WTC11 (cell line): ENCODE measurements around the gene PLEKHH1.

Experiments
- ATF2 ChIP-seq: sonication (generic); formaldehyde crosslinking; IDR thresholded peaks from 2 replicates; pipeline ENCODE4 v1.8.1; 2022; ENCODE audit warnings: low read depth, missing genetic modification reagents, borderline replicate concordance
- CREB1 ChIP-seq: sonication (generic); formaldehyde crosslinking; IDR thresholded peaks from 2 replicates; pipeline ENCODE4 v1.8.0; 2023; ENCODE audit warnings: mild to moderate bottlenecking, missing genetic modification reagents
- CTCF ChIP-seq: fragments of 200-600 bp; IDR thresholded peaks from 2 replicates; pipeline ENCODE4 v1.8.0; 2022; ENCODE audit warnings: antibody characterized with exemption
- FOXJ3 ChIP-seq: sonication (generic); formaldehyde crosslinking; IDR thresholded peaks from 2 replicates; pipeline ENCODE4 v1.9.0; 2021; ENCODE audit warnings: missing genetic modification reagents, mild to moderate bottlenecking, borderline replicate concordance
- HMGA2 ChIP-seq: fragments of 250-450 bp; sonication (Bioruptor Pico); IDR thresholded peaks from 2 replicates; pipeline ENCODE4 v1.4.0; 2021; ENCODE audit warnings: mild to moderate bottlenecking, moderate library complexity
- IRF1 ChIP-seq: sonication (generic); formaldehyde crosslinking; IDR thresholded peaks from 2 replicates; pipeline ENCODE4 v1.8.0; 2023; ENCODE audit warnings: missing genetic modification reagents
- IRF2 ChIP-seq: sonication (generic); formaldehyde crosslinking; IDR thresholded peaks from 2 replicates; pipeline ENCODE4 v1.8.0; 2022; ENCODE audit warnings: low read depth, missing genetic modification reagents, borderline replicate concordance
- KAT7 ChIP-seq: sonication (generic); formaldehyde crosslinking; IDR thresholded peaks from 2 replicates; pipeline ENCODE4 v1.8.1; 2023; ENCODE audit warnings: missing genetic modification reagents, mild to moderate bottlenecking, borderline replicate concordance
- MAX ChIP-seq: sonication (generic); formaldehyde crosslinking; IDR thresholded peaks from 2 replicates; pipeline ENCODE4 v1.8.0; 2022; ENCODE audit warnings: mild to moderate bottlenecking, missing genetic modification reagents
- MYBL2 ChIP-seq: sonication (generic); formaldehyde crosslinking; IDR thresholded peaks from 2 replicates; pipeline ENCODE4 v1.8.1; 2023; ENCODE audit warnings: mild to moderate bottlenecking, moderate library complexity, missing genetic modification reagents
- NR2C2 ChIP-seq: sonication (generic); formaldehyde crosslinking; IDR thresholded peaks from 2 replicates; pipeline ENCODE4 v1.8.0; 2022; ENCODE audit warnings: mild to moderate bottlenecking, missing genetic modification reagents
- NR3C1 ChIP-seq: sonication (generic); formaldehyde crosslinking; conservative IDR thresholded peaks from 2 replicates; pipeline ENCODE4 v1.8.1; 2023; ENCODE audit warnings: low read depth, mild to moderate bottlenecking, missing genetic modification reagents
- PRDM15 ChIP-seq: sonication (generic); formaldehyde crosslinking; IDR thresholded peaks from 2 replicates; pipeline ENCODE4 v1.8.0; 2022; ENCODE audit warnings: missing genetic modification reagents
- RELA ChIP-seq: sonication (generic); formaldehyde crosslinking; IDR thresholded peaks from 2 replicates; pipeline ENCODE4 v1.8.1; 2022; ENCODE audit warnings: missing genetic modification reagents, mild to moderate bottlenecking, borderline replicate concordance

GRCh38 chr14:67556671-67557070 is 23.6 kb downstream of the PLEKHH1 start:
- TF ChIP-seq CTCF (no peak), IRF2 (CRISPR knock-in tag) (no peak), IRF1 (no peak), PRDM15 (no peak), NR2C2 (CRISPR knock-in tag) (no peak), NR3C1 (CRISPR knock-in tag) (no peak), FOXJ3 (CRISPR knock-in tag) (no peak), MYBL2 (CRISPR knock-in tag) (no peak), ATF2 (no peak), RELA (CRISPR knock-in tag) (no peak), CREB1 (CRISPR knock-in tag) (no peak), MAX (CRISPR knock-in tag) (no peak), HMGA2 (CRISPR knock-in tag) (no peak), KAT7 (no peak)
